HG03066 (cell line): Measurements from ENCODE around the gene FXYD6.
"Not testable (repeated sequence)": the region's sequence is repeated elsewhere in the genome, so short reads cannot be mapped to it uniquely, and the experiment has no call there.

Source experiments
- ATAC-seq: cut with Tn5 transposase; IDR thresholded peaks from one replicate; pipeline ENCODE4 v1.9.1; 2021; ENCODE audit warnings: low read depth; ENCODE audit not compliant: unreplicated experiment

The FXYD6 gene, protein sequence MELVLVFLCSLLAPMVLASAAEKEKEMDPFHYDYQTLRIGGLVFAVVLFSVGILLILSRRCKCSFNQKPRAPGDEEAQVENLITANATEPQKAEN

DNA sequence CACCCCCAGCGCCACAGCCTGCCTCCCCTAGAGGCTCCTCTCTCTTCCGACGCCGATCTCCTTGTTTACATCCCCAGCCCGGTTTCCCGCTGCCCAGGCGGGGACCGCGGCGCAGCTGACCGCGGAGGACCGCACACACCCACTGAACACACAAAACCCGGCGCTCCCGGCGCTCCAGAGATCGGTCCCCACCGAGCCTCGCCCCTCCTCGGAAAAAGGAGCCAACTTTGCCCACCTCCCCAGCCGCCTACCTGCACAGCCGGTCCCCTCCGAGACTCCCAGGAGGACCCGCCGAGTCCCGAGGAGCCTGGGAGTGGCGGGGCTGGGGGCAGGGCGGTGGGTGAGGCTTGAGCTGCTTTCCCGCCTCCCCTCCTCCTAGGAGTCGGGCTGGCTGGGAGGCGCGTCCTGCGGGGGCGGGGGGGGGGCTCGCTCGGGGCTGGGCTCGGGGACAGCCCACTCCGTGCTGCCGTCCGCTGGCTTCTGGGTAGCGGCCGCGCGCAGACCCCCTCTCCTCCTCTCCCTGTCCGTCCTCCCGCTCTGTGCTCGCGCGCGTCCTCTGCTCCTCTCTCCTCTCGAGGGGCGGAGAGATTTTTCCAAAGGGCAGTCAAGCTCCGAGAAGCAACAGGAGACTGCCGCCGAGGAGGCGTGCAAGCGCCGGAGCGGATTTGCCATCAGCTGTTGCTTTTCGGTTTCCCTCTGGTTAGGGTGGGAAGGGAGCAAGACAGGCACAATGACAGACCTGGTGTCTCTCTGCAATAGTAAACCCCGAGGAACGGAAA, at the start of gene FXYD6:
TSS of gene FXYD6 (minus strand) at position 318 of the 779 bp plus-strand sequence. CDS start 33,882 bp downstream, outside the sequence.
- ATAC-seq: no peak

DNA sequence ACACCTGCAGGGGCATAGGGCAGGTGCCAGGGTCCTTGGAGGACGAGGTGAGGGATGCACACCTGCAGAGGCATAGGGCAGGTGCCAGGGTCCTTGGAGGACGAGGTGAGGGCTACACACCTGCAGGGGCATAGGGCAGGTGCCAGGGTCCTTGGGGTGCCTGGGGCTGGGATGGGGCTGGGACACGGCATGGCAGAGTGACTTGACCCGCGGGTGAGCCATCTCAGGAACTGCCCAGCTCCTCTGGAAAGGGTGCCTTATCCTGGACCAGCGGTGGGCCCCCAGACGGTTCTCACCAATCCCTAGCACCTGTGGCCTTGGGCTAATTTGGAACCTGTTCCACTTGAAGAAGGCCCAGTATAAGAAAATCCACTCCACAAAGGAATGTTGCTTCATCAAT, 49.7 kb upstream of the FXYD6 start:
- not testable (repeated sequence) for ATAC-seq

DNA sequence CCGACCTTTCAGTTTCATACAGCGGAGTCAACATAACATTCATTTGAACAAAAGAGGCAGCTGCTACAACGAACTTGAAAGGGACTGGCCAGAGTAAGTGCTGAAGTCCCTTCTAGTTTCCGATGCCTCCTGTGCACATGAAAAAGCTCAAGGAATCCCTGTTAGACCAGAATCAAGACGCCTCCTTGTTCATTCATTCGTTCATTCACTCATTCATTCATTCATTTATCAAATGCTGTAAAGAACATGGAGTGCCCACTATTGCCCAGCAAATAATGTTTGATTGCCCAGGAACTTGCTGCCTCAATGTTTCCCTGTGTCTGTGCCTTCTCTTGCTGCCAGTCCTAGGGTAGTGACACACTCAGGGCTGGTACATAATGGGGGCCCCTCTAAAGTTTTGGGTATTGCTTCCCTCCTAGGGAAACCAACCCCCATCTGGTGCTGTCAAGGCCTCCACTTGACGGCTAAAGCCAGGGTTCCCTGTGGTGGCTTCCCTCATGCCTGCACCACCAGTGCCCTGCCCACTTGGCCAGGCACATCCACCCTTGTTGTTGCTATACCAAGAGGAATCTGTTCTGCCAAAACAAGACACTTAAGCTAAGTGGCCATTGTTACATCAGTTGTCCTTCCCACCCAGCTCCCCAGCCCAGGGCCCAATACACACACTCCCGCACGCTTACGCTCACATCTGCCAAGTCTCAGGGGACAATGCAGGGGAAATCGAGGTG, 48.9 kb upstream of the FXYD6 start:
- no peak for ATAC-seq

DNA sequence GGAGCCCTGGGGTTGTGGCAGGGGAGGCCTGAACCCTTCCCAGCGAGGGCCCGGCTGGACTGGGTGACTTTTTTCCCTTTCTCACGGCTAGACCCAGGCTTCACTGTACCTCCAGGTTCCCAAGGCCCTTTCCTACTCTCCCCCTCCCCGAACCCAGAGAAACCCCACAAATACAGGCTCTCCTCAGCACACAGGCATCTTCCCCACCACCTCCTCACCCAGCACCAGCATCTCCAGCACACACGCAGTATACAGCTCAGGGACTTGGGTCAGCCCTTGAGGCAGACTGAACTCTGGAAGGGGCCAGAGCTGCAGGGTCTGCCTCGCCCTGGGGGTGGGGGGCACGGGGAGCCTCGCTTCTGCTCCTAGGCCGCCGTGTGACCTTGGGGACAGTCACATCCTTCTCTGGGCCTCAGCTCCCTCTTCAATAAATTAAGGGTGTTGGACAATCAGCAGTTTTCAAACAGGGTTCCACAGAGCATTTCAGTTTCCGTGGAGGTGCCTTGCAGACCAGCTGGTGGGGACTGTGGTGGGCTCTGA, 48.2 kb upstream of the FXYD6 start:
- no peak for ATAC-seq

DNA sequence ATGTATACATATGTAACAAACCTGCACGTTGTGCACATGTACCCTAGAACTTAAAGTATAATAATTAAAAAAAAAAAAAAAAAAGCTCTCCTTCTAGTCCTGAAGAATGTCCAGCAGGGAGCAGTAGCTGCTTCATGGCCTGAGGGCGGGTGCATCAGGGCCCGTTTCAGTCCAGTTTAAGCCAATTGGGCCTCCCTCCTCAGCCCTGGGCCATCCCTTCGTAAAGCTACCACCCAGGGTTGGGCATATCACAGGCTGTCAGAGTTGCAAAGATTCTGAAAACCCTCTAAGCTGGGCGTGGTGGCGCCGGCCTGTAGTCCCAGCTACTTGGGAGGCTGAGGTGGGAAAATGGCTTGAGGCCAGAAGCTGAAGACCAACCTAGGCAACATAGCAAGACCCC, 47.3 kb upstream of the FXYD6 start:
- no peak for ATAC-seq

DNA sequence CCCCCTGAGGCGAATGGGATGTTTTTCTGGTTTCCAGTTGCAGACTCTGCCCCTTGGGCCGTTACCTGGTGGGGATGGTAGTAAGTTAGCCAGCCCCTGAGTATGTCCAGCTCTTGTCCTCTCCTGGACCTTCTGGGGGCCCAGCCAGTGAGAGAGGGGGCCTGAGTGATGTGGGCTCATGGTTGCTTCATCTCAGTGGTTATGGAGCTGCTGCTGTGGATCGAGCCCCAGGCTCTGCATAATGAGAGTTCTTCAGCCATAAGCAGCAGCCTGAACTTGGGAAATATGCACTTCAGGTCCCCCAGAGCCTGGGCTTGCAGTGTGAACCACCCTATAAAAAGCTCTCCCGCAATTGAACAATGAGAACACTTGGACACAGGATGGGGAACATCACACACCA, 46.8 kb upstream of the FXYD6 start:
- ATAC-seq: no peak

DNA sequence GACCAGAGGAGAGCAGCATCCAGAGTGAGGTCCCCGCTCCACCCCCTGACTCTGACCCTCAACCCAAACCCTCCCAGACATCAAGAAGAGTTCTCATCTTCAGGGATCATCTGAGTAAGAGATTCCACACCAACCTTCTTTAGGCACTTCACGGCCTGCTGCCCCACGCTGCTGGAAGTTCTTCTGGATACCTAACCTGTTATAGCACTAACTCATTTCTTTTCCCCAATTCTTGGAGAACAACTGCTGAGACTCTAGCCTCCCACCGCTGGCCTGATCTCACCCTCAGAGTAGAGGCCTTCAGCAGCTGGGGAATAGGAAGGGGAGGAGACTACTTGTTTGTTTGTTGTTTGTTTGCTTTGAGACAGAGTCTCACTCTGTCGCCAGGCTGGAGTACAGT, 45.4 kb upstream of the FXYD6 start:
- no peak for ATAC-seq

DNA sequence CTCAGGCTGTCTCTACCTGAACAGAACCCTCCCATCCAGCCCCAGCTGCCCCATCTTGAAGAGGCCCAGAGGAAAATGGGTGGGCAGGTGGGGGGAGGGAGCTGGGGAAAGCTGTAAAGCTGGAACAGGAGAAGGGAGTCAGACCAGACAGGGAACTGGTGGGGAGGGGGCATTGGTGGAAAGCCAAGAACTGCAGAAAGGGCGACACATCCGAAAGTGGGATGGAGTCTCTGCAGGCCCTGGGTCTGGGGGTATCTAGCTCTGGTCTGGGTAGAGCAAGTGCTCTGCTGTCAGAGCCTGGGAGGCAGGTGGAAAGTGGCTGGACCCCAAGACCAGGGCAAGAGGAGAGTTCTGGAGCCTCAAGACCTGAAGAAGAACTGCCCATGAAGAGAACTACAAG, 45.0 kb upstream of the FXYD6 start:
- ATAC-seq: no peak

DNA sequence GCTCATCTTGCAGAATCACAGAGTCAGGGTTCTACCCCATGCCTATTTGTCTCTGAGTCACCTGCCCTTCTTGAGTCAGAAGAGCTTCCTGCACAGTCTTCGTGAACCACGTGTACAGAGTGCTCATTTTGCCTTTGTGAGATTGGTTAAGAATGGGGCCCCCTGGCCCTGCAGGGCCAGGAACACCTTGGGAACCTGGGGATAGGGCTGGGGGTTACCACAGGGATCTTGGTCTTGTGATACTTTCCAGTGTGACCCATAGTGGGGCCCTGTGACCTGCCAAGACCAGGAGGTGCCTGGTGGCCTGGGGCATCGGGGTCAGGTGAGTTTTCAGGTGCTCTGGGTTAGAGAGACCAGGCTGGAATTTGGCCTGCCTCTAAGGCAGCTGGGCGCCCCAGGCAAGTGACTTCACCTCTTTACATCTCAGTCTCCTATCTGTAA, 43.3 kb upstream of the FXYD6 start:
- ATAC-seq: no peak

DNA sequence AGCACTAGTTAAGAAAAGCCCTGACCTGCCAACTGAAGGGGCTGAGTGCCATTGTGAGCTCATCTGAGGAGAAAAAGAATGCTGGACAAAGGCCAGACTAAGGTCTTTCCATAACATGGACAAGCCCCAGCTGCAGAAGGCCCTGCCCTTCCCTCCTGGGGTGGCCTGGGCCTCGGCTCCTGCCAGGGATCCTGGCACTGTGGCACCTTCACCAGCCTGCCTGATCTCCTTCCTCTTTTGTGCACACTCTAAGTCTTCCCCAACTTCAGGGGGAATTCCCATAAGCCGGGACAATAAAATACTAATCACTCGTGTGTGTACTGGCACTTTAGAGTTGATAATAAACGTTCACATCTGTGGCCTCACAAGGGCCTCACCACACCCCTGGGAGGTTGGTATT, 42.9 kb upstream of the FXYD6 start:
- no peak for ATAC-seq

DNA sequence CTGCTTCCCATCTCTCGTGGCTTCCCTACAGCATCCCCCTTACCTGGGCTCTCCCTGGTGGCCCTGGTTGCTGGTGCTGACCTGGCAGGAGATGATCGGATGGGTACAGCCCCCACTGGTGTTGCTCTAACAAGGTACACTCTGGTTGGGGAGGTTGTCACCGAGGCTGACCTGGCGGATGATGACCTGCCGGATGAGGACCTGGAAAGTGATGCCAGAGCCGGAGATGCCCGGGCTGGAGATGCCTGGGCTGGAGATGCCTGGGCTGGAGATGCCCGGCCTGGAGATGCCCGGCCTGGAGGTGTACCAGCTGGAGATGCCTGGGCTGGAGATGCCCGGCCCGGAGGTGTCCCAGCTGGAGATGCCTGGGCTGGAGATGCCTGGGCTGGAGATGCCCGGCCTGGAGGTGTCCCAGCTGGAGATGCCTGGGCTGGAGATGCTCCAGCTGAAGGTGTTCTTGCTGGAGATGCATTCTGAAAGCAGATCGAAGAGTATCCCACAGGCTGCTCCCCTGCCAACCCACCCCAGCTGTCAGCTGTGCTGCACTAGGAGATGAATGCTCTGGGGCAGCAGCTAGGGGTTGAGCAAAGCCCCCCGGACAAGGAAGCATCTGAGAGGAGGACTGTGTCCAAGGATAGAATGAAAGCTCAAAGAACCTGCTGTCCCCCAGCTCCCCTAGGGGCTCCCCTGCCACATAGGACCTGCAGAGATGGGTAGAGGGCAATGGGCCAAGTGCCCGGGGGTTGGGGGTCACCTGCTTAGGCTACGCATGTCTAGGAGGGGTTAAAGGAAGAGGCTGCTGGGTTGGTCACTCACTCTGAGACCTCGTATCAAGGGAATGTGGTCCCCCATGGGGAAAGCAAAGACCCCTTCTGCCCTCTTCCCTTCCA, 42.2 kb upstream of the FXYD6 start:
- no peak for ATAC-seq

DNA sequence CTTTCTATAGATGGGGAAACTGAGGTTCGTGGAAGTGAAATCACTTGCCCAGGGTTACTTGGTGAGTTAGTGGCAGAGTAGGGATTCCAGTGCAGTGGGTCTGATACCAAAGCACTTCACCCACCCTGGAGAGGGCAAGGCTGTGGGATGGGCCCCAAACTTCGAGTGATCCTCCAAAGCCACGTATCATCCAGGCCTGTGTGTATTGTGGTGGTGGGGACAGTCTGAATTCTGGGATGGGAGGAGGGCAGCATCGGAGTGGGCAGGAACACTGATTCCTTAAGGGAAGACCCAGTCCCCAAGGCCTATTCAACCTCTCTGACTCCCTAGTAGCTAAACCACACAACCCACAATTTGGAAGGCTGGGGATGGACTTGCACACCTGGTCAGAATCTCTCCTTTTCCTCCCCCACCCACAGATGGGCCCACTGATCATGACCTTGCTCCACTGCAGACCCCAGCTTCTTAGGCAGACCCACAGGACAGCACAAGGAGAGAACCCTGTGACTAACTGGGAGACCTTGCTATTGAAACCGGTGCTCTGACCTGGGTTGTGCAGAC, 41.2 kb upstream of the FXYD6 start:
- ATAC-seq: no peak

DNA sequence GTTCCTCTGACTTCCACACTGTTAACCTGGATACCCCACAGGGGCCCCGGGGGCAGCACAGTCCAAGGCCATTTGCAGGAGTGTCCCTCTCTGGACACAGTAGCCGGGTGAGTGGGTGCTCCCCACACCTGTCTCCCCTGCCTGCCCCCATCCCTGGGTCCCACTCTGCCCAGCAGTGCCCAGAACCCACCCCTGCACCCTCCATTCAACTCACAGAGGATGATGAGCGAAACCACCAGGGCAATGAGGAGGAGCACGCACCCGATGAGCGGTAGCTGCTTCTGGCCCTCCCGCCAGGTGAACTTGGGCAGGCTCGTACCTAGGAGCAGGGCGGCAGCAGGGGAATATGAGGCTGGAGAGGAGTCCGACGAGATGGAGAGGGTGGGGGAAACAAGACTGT, 40.5 kb upstream of the FXYD6 start:
- no peak for ATAC-seq

DNA sequence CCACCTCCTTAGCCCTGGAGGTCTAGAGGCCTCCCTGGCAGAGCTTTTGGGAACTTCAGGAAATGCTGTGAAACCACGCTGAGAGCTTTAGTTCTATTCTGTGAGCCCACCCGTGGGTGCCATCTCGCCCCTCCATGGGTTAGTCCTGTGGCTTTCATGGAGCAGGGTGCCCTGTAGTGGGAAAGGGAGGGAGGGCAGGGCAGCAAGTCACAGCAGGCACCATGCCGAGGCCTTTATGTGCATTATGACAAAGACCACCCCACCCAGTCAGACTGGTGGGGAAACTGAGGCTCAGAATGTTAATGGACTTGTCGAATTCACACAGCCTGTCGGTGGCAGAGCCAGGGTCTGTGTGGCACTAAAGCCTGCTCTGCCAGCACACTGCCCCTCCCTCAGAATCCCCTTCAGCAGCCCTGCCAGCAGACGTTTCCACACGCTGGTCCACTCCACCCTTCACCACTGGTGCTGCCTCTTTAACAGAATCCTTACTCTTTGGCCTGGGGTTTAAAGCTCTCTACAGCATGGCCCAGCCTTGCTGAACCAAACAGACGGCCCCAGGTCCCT, 39.3 kb upstream of the FXYD6 start:
- ATAC-seq: no peak

DNA sequence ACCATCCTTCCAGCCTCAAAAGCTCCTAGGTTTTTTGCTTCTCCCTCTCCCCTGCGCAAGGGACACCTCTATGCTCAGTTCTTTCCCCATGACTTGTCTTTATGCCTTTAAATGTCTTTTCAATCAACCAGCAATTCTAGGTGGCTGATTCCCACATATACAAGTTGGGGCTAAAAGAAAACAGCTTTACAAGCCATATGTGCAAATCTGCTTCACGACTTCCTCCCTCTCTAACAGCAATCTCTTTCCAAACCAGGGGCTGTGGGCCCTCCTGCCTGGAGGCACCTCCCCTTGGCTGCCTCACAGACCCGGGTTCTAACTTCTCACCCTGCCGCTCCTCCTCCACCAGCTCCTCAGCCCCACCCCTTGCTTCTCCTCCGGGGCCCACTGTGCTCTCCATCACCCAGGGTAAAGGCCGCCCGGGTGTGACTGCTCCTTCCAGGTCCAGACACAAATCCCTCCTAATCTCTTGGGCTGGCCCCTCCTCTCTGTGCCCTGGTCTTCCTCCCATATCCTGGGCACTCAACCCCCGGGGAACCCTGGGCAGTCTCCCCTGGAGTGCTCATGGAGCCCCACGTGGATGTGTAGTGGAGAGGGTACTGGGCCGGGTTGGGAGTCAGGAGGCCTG, 38.6 kb upstream of the FXYD6 start:
- no peak for ATAC-seq

DNA sequence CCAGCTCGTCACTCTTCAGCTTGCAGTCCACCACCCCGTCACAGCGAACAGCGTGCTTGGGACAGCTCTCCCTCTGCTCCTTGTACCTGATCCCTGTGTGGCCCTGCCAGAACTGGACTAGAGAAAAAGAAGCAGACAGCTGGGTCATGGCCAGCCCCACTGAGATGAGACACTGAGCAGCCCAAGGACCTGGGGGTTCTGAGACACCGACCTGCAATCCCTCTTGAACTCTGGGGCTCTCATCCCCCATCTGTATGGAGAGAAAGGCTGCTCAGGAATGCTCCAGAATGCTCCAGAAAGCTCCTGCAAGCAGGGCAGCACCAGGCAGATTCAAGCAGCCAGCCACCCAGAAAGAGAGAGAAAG, 37.9 kb upstream of the FXYD6 start:
- no peak for ATAC-seq

DNA sequence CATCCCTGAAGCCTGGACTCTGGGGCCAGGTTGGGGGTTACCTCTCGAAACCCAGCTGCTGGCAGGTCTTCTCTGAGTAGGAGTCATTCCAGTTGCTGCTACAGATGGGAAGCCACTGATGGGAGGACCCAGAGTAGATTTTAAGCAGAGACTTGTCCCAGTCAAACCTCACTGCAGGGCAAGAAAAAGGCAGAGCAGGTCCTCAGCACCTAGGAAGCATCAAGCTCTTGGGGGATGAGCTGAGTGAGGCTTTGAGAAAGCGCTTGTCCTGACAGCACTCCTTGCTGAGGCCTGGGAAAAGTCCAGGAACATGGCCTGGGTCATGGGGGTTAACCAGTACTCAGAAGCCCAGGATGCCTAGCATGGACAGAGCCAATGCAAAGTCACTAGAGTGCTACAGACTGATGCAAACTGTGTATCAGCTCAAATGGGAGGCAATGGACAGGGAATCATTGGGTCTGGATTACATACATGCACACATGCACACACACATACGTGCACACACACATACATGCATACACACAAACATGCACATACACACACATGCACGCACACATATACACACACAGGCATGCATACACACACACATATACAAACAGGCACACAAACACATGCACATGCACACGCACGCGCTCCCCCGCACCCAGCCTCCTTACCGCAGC, 37.4 kb upstream of the FXYD6 start:
- ATAC-seq: no peak

DNA sequence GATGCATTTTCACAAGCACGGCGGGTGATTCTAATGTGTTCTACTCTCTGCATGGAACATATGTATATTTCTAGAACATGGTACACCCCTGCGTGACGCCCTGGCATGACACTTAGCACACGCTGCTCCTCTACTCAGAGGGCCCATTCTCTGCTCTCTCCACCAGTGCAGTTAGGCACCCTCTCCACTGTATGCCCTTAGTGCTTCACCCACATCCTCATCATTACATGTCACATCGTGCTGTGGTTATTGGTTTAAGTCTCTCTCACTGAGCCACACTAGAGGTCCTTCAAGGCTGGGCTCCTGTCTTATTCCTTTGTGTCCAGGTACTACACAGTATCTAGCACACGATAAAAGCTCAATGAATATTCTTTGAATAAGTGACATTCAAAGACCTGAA, 36.0 kb upstream of the FXYD6 start:
- ATAC-seq: no peak

DNA sequence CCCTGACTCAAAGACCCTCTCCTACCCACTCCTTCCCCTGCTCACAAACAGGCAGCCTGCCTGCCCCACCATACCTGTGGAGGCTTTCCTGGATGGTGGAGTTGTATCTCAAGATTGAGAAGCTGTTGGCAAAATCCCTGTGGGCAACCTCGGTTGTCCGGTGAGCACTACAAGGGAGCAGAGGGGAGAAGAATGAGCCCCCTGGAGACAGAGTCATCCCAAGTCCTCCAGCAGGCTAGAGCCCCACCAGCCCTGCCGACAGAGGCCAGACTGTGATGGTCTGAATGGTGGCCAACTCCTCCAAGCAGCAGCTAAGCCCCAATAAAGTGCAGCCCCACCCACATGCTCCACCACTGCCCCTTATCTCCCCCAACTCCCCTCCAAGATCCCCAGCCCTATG, 35.2 kb upstream of the FXYD6 start:
- no peak for ATAC-seq
